GM12878 (cell line): Measurements from ENCODE around the gene TRIL. TPM values are rescaled to one million over a fixed set of nuclear protein-coding genes. Genes with fewer than 3 reads are reported as not detected.

Source experiments
- ATAC-seq: fragments of 200-7000 bp; cut with Tn5 transposase; 3 replicates; pipeline ENCODE4 v1.9.1; 2020; ENCODE audit warnings: mild to moderate bottlenecking, moderate library complexity
- BruUV-seq: library from RNA; stranded (reverse); fragments of 400-500 nt; replicated peaks from 2 replicates; lab custom pipeline; 2021; lab: Mats Ljungman, UMichigan
- CTCF ChIA-PET: fragments of 300-600 bp; sonication (Branson Sonifier 250); formaldehyde crosslinking; extraction: SDS; loops from one replicate; lab custom pipeline; 2021; ENCODE audit warnings: inconsistent platforms; lab: Yijun Ruan, JAX
- POLR2A ChIA-PET: fragments of 350-600 bp; formaldehyde crosslinking; extraction: SDS; loops from one replicate; lab custom pipeline; 2021; ENCODE audit warnings: inconsistent platforms; lab: Charles Lee
- RAD21 ChIA-PET: fragments of 300-600 bp; sonication (Branson Sonifier 250); formaldehyde crosslinking; loops from one replicate; lab custom pipeline; 2023; ENCODE audit warnings: antibody characterized with exemption; ENCODE audit not compliant: unreplicated experiment; lab: Charles Lee
- SMC1A ChIA-PET: fragments of 300-600 bp; sonication (Branson Sonifier 250); formaldehyde crosslinking; loops from one replicate; lab custom pipeline; 2023; ENCODE audit not compliant: unreplicated experiment, uncharacterized antibody; lab: Charles Lee
- DNase-seq: peaks from one replicate; pipeline ENCODE4 v3.0.0-alpha.2; 2011; ENCODE audit warnings: low read depth, low spot score
- FAIRE-seq: peaks from 3 replicates; lab custom pipeline; 2011; peaks lifted over from hg19 to GRCh38; lab: Jason Lieb, UNC
- H2AFZ ChIP-seq: 2 replicates; pipeline ENCODE4 v1.6.0; 2011; ENCODE audit warnings: low read depth, low read length, control low read depth; ENCODE audit not compliant: control insufficient read depth
- H3K27ac ChIP-seq: 2 replicates; pipeline ENCODE4 v1.5.1; 2011; ENCODE audit warnings: control low read depth; ENCODE audit not compliant: control insufficient read depth, insufficient read depth
- H3K27me3 ChIP-seq, 2 experiments: replicated peaks in 1 of 2; 2 replicates each; pipeline versions ENCODE4 v1.6.0 to v1.6.1; 2011; ENCODE audit warnings: low read length in 1 of 2; ENCODE audit not compliant: control insufficient read depth in 2 of 2, insufficient read depth in 2 of 2
- H3K36me3 ChIP-seq, 2 experiments: 2 replicates each; pipeline ENCODE4 v1.5.1; 2011; ENCODE audit warnings: low read length in 1 of 2; ENCODE audit not compliant: control insufficient read depth in 2 of 2, insufficient read depth in 2 of 2
- H3K4me1 ChIP-seq: 2 replicates; pipeline ENCODE4 v1.6.1; 2011; ENCODE audit warnings: mild to moderate bottlenecking, low read length, moderate library complexity, mixed read lengths; ENCODE audit not compliant: control insufficient read depth, insufficient read depth
- H3K4me2 ChIP-seq: 2 replicates; pipeline ENCODE4 v1.6.0; 2011; ENCODE audit warnings: control low read depth; ENCODE audit not compliant: control insufficient read depth, insufficient read depth
- H3K4me3 ChIP-seq: fragments of 200-600 bp; sonication (generic); 2 replicates; pipeline ENCODE4 v1.5.1; 2016
- H3K79me2 ChIP-seq: 2 replicates; pipeline ENCODE4 v1.6.0; 2011; ENCODE audit warnings: low read length; ENCODE audit not compliant: control insufficient read depth, insufficient read depth
- H3K9ac ChIP-seq: 2 replicates; pipeline ENCODE4 v1.8.0; 2011; ENCODE audit warnings: low read length, control low read depth, mixed read lengths; ENCODE audit not compliant: control insufficient read depth, insufficient read depth
- H3K9me3 ChIP-seq: replicated peaks from 3 replicates; pipeline ENCODE4 v1.5.1; 2011; ENCODE audit warnings: mild to moderate bottlenecking, low read length; ENCODE audit not compliant: control insufficient read depth, insufficient read depth
- H4K20me1 ChIP-seq: 2 replicates; pipeline ENCODE4 v1.6.0; 2011; ENCODE audit not compliant: control insufficient read depth, insufficient read depth
- BCL11A ChIP-seq: IDR thresholded peaks from 2 replicates; pipeline ENCODE4 v1.6.1; 2011; ENCODE audit warnings: low read depth, low read length
- BCL3 ChIP-seq: IDR thresholded peaks from 2 replicates; pipeline ENCODE4 v1.6.1; 2011; ENCODE audit warnings: borderline replicate concordance, low read depth, mild to moderate bottlenecking, moderate library complexity, low read length; ENCODE audit not compliant: insufficient read depth, poor library complexity, severe bottlenecking
- EED ChIP-seq: sonication (generic); IDR thresholded peaks from 2 replicates; pipeline ENCODE4 v1.6.1; 2016; ENCODE audit warnings: antibody characterized with exemption, low read depth
- KDM1A ChIP-seq: fragments of 200-600 bp; sonication (generic); IDR thresholded peaks from 2 replicates; pipeline ENCODE4 v1.6.1; 2016; ENCODE audit warnings: borderline replicate concordance
- MLLT1 ChIP-seq: fragments of 450-650 bp; IDR thresholded peaks from 2 replicates; pipeline ENCODE4 v1.6.1; 2016; ENCODE audit warnings: mild to moderate bottlenecking
- MXI1 ChIP-seq: fragments of 150-350 bp; IDR thresholded peaks from 2 replicates; pipeline ENCODE4 v1.6.1; 2011; ENCODE audit warnings: low read depth, mild to moderate bottlenecking, inconsistent platforms, low read length, improper control_type of control experiment
- RAD21 ChIP-seq: IDR thresholded peaks from 2 replicates; pipeline ENCODE4 v1.6.1; 2011; ENCODE audit warnings: mild to moderate bottlenecking, low read depth, low read length, moderate library complexity; ENCODE audit not compliant: insufficient read depth
- SREBF2 ChIP-seq: IDR thresholded peaks from 2 replicates; pipeline ENCODE4 v1.6.1; 2012; ENCODE audit warnings: mild to moderate bottlenecking, low read length
- WRNIP1 ChIP-seq: IDR thresholded peaks from 2 replicates; pipeline ENCODE4 v1.6.1; 2011; ENCODE audit warnings: low read depth, low read length, improper control_type of control experiment, borderline replicate concordance
- ZBED1 ChIP-seq: IDR thresholded peaks from 2 replicates; pipeline ENCODE4 v1.6.1; 2016; ENCODE audit warnings: borderline replicate concordance
- ZBTB11 ChIP-seq: fragments of 450-650 bp; formaldehyde crosslinking; IDR thresholded peaks from 2 replicates; pipeline ENCODE4 v1.5.0; 2022; ENCODE audit warnings: mild to moderate bottlenecking, missing genetic modification characterization
- ZNF384 ChIP-seq: IDR thresholded peaks from 2 replicates; pipeline ENCODE4 v1.6.1; 2012; ENCODE audit warnings: low read depth, mild to moderate bottlenecking, low read length, improper control_type of control experiment, borderline replicate concordance
- WGBS: methylation state at CpG from one replicate; pipeline ENCODE4 v1.1.6; 2016; ENCODE audit warnings: low lambda C conversion rate; ENCODE audit not compliant: insufficient replicate concordance, insufficient coverage; ENCODE audit errors: missing lambda C conversion rate; 5-methylcytosine and 5-hydroxymethylcytosine counted together
- in situ Hi-C: fragments of 300-500 bp; cut with MboI; formaldehyde crosslinking; loops from 9 replicates; pipeline ENCODE4 v1.14.3; 2018; ENCODE audit warnings: mixed read lengths
- intact Hi-C: fragments of 100-400 bp; cut with micrococcal nuclease; formaldehyde crosslinking; loops from one replicate; pipeline ENCODE4 v1.14.2; 2022; ENCODE audit not compliant: unreplicated experiment
- polyA plus RNA-seq, 11 experiments: library from polyadenylated mRNA; depleted of rRNA in 4 of 11; unstranded in 6 of 11; stranded (reverse) in 5 of 11; fragments of >200 nt; fragmentation: Nextera tagmentation in 4 of 11; fragmentation: Illumina TruSeq in 1 of 11; extraction: Ambion mirVana in 4 of 11; extraction: Trizol in 1 of 11; gene quantifications; 1 replicate in 1 of 11; 2 replicates in 10 of 11; pipeline versions ENCODE4 v1.2.1 to v1.2.3, GENCODE V29; 2011 to 2016; ENCODE audit warnings: inconsistent platforms in 2 of 11, missing spikeins in 2 of 11, low read depth in 1 of 11
- total RNA-seq, 4 experiments: library from RNA; depleted of rRNA in 3 of 4; stranded (reverse); fragments of >200 nt in 3 of 4; fragmentation: Illumina TruSeq in 1 of 4; extraction: Trizol in 1 of 4; gene quantifications; 2 replicates each; pipeline versions ENCODE4 v1.2.1 to v1.2.3, GENCODE V29; 2013 to 2021

Gene TRIL
- total and polyA plus RNA-seq, 10 of the 15 experiments (the other 5 are each of a cell fraction or from before 2014, with no cell fraction given): not detected

GRCh38 chr7:28926871-28927597 is 31.1 kb downstream of the TRIL start (continued):
- TF ChIP-seq ZBED1: no peak

- ChIA-PET RAD21 (interaction anchor here (0.6 to 2.9 kb wide), 18 partner anchors 10 to 1139 kb away, joined by 3 to 29 read pairs (median 3); no protein-coding TSS in a partner anchor), POLR2A (no interaction called here), CTCF (interaction anchor here (0.6 to 10.0 kb wide), 49 partner anchors 10 to 1152 kb away, joined by 3 to 375 read pairs (median 4); no protein-coding TSS in a partner anchor), SMC1A (interaction anchor here (0.7 to 10.6 kb wide), 20 partner anchors 10 to 623 kb away, joined by 3 to 85 read pairs (median 4); no protein-coding TSS in a partner anchor)
- FAIRE-seq (peak; percentile 91), ATAC-seq (peak; percentile 81), DNase-seq (no peak)
- Histone ChIP-seq H3K9me3 (no peaks in the 10 kb centered on the region), H3K9ac (no peak overlapping the region), H4K20me1 (no peaks in the 10 kb centered on the region), H3K27me3 (peaks cover 0 to 1% of the 10 kb centered on the region in 2 experiments; a peak in 1 of 4 replicates), H3K79me2 (no peaks in the 10 kb centered on the region), H3K27ac (no peak overlapping the region), H3K4me1 (peaks cover 5% of the 10 kb centered on the region; the same call in 1 of the 2 replicates), H2AFZ (no peak overlapping the region), H3K4me2 (no peak overlapping the region), H3K4me3 (no peak overlapping the region), H3K36me3 (no peaks in the 10 kb centered on the region)
- no TSS peak for BruUV-seq
- in situ Hi-C loops (loop anchor here (5.0 kb wide), 2 partner anchors 185 to 485 kb away; no protein-coding TSS in a partner anchor), intact Hi-C loops (loop anchor here (1.0 to 10.0 kb wide), 6 partner anchors 180 to 1002 kb away; no protein-coding TSS in a partner anchor)
- 3% methylated on average over 7 of the region's 7 CpGs for WGBS
- TF ChIP-seq SREBF2 (no peak), ZNF384 (no peak), EED (no peak), ZBTB11 (no peak), KDM1A (no peak), RAD21 (peak; percentile 82), BCL11A (no peak), WRNIP1 (no peak), MXI1 (no peak), BCL3 (no peak), MLLT1 (no peak)
Observed at GRCh38 chr7:28922624-28923331, 35.4 kb downstream of the TRIL start.
